Measurements from ENCODE around the gene CABLES1.

The CABLES1 gene

GRCh38 chr18:23194155-23194996 lies 59.1 kb downstream of the CABLES1 start:
- DNase-seq (ENCODE audit: low read depth) = no peak

GRCh38 chr18:23194997-23195957 lies 60.0 kb downstream of the CABLES1 start:
- no peak for DNase-seq (ENCODE audit: low read depth)

- no peak for DNase-seq (ENCODE audit: low read depth)
Measured at GRCh38 chr18:23196119-23197007, 61.1 kb downstream of the CABLES1 start.

GRCh38 chr18:23198217-23198845 lies 63.0 kb downstream of the CABLES1 start:
- no peak for DNase-seq (ENCODE audit: low read depth)

- no peak for DNase-seq (ENCODE audit: low read depth)
Measured at GRCh38 chr18:23200756-23201155, 65.5 kb downstream of the CABLES1 start.

GRCh38 chr18:23201741-23202140 lies 66.5 kb downstream of the CABLES1 start:
- DNase-seq (ENCODE audit: low read depth) = no peak

- DNase-seq (ENCODE audit: low read depth) = no peak
Measured at GRCh38 chr18:23203891-23204432, 68.7 kb downstream of the CABLES1 start.

GRCh38 chr18:23204589-23205235 lies 69.4 kb downstream of the CABLES1 start:
- DNase-seq (ENCODE audit: low read depth) = no peak

- no peak for DNase-seq (ENCODE audit: low read depth)
Measured at GRCh38 chr18:23205980-23206379, 70.7 kb downstream of the CABLES1 start.

- DNase-seq (ENCODE audit: low read depth) = no peak
Measured at GRCh38 chr18:23207191-23207955, 72.1 kb downstream of the CABLES1 start.

- DNase-seq (ENCODE audit: low read depth) = no peak
Measured at GRCh38 chr18:23207994-23208393, 72.7 kb downstream of the CABLES1 start.

- DNase-seq (ENCODE audit: low read depth) = no peak
Measured at GRCh38 chr18:23208600-23208999, 73.3 kb downstream of the CABLES1 start.

GRCh38 chr18:23209031-23209430 lies 73.7 kb downstream of the CABLES1 start:
- no peak for DNase-seq (ENCODE audit: low read depth)

GRCh38 chr18:23209796-23210195 lies 74.5 kb downstream of the CABLES1 start:
- no peak for DNase-seq (ENCODE audit: low read depth)

- DNase-seq (ENCODE audit: low read depth) = no peak
Measured at GRCh38 chr18:23210526-23210925, 75.2 kb downstream of the CABLES1 start.

GRCh38 chr18:23211146-23211545 lies 75.9 kb downstream of the CABLES1 start:
- no peak for DNase-seq (ENCODE audit: low read depth)

GRCh38 chr18:23212161-23212560 lies 76.9 kb downstream of the CABLES1 start:
- no peak for DNase-seq (ENCODE audit: low read depth)

- DNase-seq (ENCODE audit: low read depth) = no peak
Measured at GRCh38 chr18:23213200-23213599, 77.9 kb downstream of the CABLES1 start.

- no peak for DNase-seq (ENCODE audit: low read depth)
Measured at GRCh38 chr18:23217781-23218180, 82.5 kb downstream of the CABLES1 start.

- DNase-seq (ENCODE audit: low read depth) = no peak
Measured at GRCh38 chr18:23220355-23220754, 85.1 kb downstream of the CABLES1 start.
